GM12875 (cell line): ENCODE data around the gene OLFM2.

Experiments
- H3K4me3 ChIP-seq: one replicate; pipeline ENCODE4 v1.5.1; 2011; ENCODE audit warnings: low read depth, low read length, control low read depth
- CTCF ChIP-seq: IDR thresholded peaks from 2 replicates; pipeline ENCODE4 v1.5.1; 2011; ENCODE audit warnings: low read depth, mild to moderate bottlenecking, control low read depth, inconsistent platforms, low read length, moderate library complexity, borderline replicate concordance; ENCODE audit not compliant: insufficient read depth

Gene OLFM2

GRCh38 chr19:9818175-9818733 lies 118.1 kb downstream of the OLFM2 start:
- H3K4me3 ChIP-seq = peak overlapping the region; percentile 99
- TF ChIP-seq CTCF = no peak

GRCh38 chr19:9811139-9811538 lies 125.2 kb downstream of the OLFM2 start:
- H3K4me3 ChIP-seq = no peak overlapping the region
- no peak for TF ChIP-seq CTCF

DNA sequence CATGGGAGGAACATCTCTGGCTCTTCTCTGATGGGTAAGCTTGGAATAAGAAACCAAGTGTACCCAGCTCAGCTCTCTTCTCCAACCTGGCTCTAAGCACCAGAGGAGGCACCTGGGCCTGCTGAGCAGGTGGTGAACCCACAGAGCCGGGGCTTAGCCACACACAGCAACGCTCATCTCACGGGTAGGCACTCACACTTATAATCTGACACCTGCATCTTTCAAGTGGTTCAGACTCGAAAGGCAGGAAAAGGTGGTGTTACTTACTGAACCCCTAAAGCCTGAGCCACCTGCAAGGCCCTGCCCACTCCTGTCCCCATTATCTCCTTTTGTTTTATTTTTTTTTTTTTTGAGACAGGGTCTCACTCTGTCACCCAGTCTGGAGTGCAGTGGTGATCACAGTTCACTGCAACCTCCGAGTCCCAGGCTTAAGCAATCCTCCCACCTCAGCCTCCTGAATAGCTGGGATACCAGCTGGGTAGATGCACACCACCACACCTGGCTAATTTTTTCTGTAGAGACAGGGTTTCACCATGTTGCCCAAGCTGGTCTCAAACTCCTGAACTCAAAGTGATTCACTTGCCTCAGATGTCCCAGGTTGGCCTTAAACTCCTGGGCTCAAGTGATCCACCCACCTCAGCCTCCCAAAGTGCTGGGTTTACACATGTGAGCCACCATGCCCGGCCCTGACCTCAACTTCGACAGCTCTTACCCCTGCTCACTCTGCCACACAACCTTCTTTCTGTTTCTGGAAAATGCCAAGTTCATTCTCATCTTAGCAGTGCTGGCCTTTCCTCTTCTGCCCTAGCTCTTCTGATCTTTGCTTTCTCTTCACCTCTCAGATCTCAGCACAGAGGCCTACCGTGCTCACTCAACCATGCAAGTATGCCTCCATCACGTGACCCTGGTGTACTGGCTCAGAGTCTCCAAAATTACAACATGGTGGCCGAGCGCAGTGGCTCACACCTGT lies 127.2 kb downstream of the OLFM2 start:
- H3K4me3 ChIP-seq = no peak overlapping the region
- TF ChIP-seq CTCF = no peak

DNA sequence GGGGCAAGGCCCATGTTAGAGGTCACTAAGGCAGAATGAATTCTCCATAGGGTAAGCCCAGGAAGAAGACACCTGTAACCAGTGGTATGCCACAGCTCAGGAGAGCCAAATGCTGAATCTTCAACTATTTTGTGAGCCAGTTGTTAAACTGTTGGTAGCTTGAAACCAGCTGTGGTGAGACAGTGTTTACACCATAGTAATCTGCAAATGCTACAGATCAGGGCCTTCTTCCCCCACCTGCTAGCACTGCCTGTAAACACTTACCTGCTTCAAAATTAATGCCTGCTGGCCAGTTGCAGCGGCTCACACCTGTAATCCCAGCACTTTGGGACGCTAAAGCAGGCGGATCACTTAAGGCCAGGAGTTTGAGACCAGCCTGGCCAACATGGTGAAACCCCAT lies 129.5 kb downstream of the OLFM2 start:
- no peak overlapping the region for H3K4me3 ChIP-seq
- TF ChIP-seq CTCF = no peak
